ENCODE measurements around the gene CDC45.
"Not testable (repeated sequence)": the region's sequence is repeated elsewhere in the genome, so short reads cannot be mapped to it uniquely, and the experiment has no call there.

The CDC45 gene

GRCh38 chr22:19432133-19432851, 47.4 kb upstream of the CDC45 start, which contains the start of gene MRPL40:
MRPL40 (plus strand) TSS chr22:19432545; CDS start chr22:19432555, 10 bp downstream.
- H3K27ac ChIP-seq, result peak within 1 kb of the TSS; percentile 96
- in situ Hi-C loops (cut with HindIII; ENCODE audit: low pct_ligation_motif_present, low sequenced_read_pairs), result no loop called here

GRCh38 chr22:19434401-19434800, 45.3 kb upstream of the CDC45 start:
- Histone ChIP-seq H3K27ac (no peak overlapping the region), H3K27me3 (replicated peaks) (no peaks in the 10 kb centered on the region), H3K4me3 (ENCODE audit: low read depth, low read length) (no peak overlapping the region), H3K36me3 (replicated peaks) (peaks cover 14% of the 10 kb centered on the region)
- DNase-seq, result no peak
- no peak for TF ChIP-seq CTCF (IDR thresholded peaks at IDR 0.05; ENCODE audit: low read depth, low read length, missing control alignments)
- in situ Hi-C loops (cut with HindIII; ENCODE audit: low pct_ligation_motif_present, low sequenced_read_pairs), result no loop called here

More at GRCh38 chr22:19432133-19432851, 47.4 kb upstream of the CDC45 start, which contains the start of gene MRPL40:
- Histone ChIP-seq H3K4me3 (ENCODE audit: low read depth, low read length) (peak within 1 kb of the TSS; percentile 88), H3K27me3 (replicated peaks) (no peaks in the 10 kb centered on the region), H3K36me3 (replicated peaks) (peaks cover 14% of the 10 kb centered on the region)
- no peak for TF ChIP-seq CTCF (IDR thresholded peaks at IDR 0.05; ENCODE audit: low read depth, low read length, missing control alignments)
- peak; percentile 85 for DNase-seq

GRCh38 chr22:19434829-19435580, 44.7 kb upstream of the CDC45 start:
- in situ Hi-C loops (cut with HindIII; ENCODE audit: low pct_ligation_motif_present, low sequenced_read_pairs), result no loop called here
- H3K36me3 ChIP-seq (replicated peaks), result peaks cover 14% of the 10 kb centered on the region
- no peaks in the 10 kb centered on the region for H3K27me3 ChIP-seq (replicated peaks)
- no peak overlapping the region for H3K27ac ChIP-seq
- TF ChIP-seq CTCF (IDR thresholded peaks at IDR 0.05; ENCODE audit: low read depth, low read length, missing control alignments), result no peak
- DNase-seq, result no peak
- H3K4me3 ChIP-seq (ENCODE audit: low read depth, low read length), result no peak overlapping the region

GRCh38 chr22:19436444-19437161, 43.1 kb upstream of the CDC45 start:
- in situ Hi-C loops (cut with HindIII; ENCODE audit: low pct_ligation_motif_present, low sequenced_read_pairs); H3K27ac ChIP-seq; H3K27me3 ChIP-seq (replicated peaks); DNase-seq; H3K4me3 ChIP-seq (ENCODE audit: low read depth, low read length): not testable (repeated sequence)
- peaks cover 18% of the 10 kb centered on the region for H3K36me3 ChIP-seq (replicated peaks)

- no peak for DNase-seq
- Histone ChIP-seq H3K36me3 (replicated peaks) (peaks cover 19% of the 10 kb centered on the region), H3K27ac (no peak overlapping the region), H3K27me3 (replicated peaks) (no peaks in the 10 kb centered on the region), H3K4me3 (ENCODE audit: low read depth, low read length) (no peak overlapping the region)
- in situ Hi-C loops (cut with HindIII; ENCODE audit: low pct_ligation_motif_present, low sequenced_read_pairs), result no loop called here
- no peak for TF ChIP-seq CTCF (IDR thresholded peaks at IDR 0.05; ENCODE audit: low read depth, low read length, missing control alignments)
These were observed 41.4 kb upstream of the CDC45 start for GRCh38 chr22:19438298-19438697.

Data from brain microvascular endothelial cell (primary cell).